Measurements from ENCODE around the gene HRH2.

DNA sequence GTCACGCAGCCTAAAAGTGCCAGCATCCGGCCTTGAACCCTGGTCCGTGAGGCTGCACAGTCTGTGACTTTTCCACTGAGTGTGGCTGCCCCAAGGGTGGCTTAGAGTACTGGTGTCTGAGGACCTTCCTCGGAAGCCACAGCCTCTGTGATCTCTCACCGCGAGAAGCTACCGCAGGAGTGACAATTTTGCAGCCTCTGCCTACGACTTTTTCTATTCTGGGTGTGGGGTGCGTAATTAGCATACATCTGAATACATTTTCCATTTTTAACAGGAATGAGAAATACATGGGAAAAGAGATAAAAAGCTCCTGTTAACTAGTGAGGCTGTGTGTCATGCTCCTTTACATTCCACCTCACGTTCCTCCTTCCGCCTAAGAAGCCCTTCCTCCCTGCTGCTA is 48.3 kb upstream of the HRH2 start:
- TF ChIP-seq, protein P1, sequence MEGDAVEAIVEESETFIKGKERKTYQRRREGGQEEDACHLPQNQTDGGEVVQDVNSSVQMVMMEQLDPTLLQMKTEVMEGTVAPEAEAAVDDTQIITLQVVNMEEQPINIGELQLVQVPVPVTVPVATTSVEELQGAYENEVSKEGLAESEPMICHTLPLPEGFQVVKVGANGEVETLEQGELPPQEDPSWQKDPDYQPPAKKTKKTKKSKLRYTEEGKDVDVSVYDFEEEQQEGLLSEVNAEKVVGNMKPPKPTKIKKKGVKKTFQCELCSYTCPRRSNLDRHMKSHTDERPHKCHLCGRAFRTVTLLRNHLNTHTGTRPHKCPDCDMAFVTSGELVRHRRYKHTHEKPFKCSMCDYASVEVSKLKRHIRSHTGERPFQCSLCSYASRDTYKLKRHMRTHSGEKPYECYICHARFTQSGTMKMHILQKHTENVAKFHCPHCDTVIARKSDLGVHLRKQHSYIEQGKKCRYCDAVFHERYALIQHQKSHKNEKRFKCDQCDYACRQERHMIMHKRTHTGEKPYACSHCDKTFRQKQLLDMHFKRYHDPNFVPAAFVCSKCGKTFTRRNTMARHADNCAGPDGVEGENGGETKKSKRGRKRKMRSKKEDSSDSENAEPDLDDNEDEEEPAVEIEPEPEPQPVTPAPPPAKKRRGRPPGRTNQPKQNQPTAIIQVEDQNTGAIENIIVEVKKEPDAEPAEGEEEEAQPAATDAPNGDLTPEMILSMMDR (IDR thresholded peaks at IDR 0.05) = no peak
- no peak for TF ChIP-seq POLR2A (IDR thresholded peaks at IDR 0.05)
- TF ChIP-seq POLR2AphosphoS5 (IDR thresholded peaks at IDR 0.05) = no peak

All from stomach (tissue), 4 donors.